ENCODE data around the gene AKT1.

AKT1 gene

GRCh38 chr14:104786091-104786586 lies 9.4 kb downstream of the AKT1 start:
- in situ Hi-C loops (cut with MboI; ENCODE audit: low pct_unique_long_range_greater_than_20kb, low sequenced_read_pairs, unreplicated experiment): no loop called here
- DNase-seq (ENCODE audit: low spot score): no peak
- TF ChIP-seq, protein P1, sequence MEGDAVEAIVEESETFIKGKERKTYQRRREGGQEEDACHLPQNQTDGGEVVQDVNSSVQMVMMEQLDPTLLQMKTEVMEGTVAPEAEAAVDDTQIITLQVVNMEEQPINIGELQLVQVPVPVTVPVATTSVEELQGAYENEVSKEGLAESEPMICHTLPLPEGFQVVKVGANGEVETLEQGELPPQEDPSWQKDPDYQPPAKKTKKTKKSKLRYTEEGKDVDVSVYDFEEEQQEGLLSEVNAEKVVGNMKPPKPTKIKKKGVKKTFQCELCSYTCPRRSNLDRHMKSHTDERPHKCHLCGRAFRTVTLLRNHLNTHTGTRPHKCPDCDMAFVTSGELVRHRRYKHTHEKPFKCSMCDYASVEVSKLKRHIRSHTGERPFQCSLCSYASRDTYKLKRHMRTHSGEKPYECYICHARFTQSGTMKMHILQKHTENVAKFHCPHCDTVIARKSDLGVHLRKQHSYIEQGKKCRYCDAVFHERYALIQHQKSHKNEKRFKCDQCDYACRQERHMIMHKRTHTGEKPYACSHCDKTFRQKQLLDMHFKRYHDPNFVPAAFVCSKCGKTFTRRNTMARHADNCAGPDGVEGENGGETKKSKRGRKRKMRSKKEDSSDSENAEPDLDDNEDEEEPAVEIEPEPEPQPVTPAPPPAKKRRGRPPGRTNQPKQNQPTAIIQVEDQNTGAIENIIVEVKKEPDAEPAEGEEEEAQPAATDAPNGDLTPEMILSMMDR (IDR thresholded peaks at IDR 0.05; ENCODE audit: extremely low read depth, insufficient read depth, missing control alignments): no peak

GRCh38 chr14:104785708-104786080 lies 9.9 kb downstream of the AKT1 start:
- in situ Hi-C loops (cut with MboI; ENCODE audit: low pct_unique_long_range_greater_than_20kb, low sequenced_read_pairs, unreplicated experiment): no loop called here
- DNase-seq (ENCODE audit: low spot score): no peak
- TF ChIP-seq, protein P1 (IDR thresholded peaks at IDR 0.05; ENCODE audit: extremely low read depth, insufficient read depth, missing control alignments): no peak

- TF ChIP-seq, protein P1 (IDR thresholded peaks at IDR 0.05; ENCODE audit: extremely low read depth, insufficient read depth, missing control alignments): no peak
- DNase-seq (ENCODE audit: low spot score): no peak
- in situ Hi-C loops (cut with MboI; ENCODE audit: low pct_unique_long_range_greater_than_20kb, low sequenced_read_pairs, unreplicated experiment): no loop called here
Measured at GRCh38 chr14:104784846-104785707, 10.5 kb downstream of the AKT1 start.

GRCh38 chr14:104784218-104784568 lies 11.4 kb downstream of the AKT1 start:
- TF ChIP-seq, protein P1 (IDR thresholded peaks at IDR 0.05; ENCODE audit: extremely low read depth, insufficient read depth, missing control alignments): no peak
- in situ Hi-C loops (cut with MboI; ENCODE audit: low pct_unique_long_range_greater_than_20kb, low sequenced_read_pairs, unreplicated experiment): no loop called here
- no peak for DNase-seq (ENCODE audit: low spot score)

DNA sequence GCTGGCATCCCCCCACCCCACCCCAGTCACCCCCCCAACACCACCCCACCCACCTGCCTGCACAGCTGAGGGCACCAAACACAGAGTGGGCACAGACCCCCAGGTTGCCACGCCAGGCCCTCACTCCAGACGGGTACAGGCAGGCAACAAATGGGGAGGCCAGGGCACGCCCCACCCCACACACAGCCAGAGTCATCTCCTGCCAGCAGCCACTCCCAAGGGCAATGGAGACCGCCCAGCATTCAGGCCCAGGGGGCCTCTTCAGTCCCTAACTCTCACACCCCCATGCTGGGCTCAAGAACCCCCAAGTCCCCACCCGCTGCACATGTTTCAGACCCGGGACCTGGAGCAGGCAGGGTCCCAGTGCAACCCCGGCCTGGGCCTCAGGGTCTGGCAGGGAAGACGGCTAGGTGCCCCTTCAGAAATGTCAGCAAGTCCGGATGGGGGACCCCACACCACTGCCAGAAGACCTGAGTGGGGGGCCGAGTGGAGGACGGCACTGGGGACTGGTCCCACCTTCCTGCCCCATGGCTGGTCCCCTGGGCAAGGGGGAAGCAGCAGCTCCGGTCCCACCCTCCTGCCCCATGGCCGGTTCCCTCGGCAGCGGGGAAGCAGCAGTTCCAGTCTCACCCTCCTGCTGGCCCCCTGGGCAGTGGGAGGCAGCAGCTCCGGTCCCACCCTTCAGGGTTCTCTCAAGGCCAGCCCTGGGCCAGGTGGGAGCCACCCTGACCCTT lies 11.9 kb downstream of the AKT1 start:
- DNase-seq (ENCODE audit: low spot score): no peak
- TF ChIP-seq, protein P1 (IDR thresholded peaks at IDR 0.05; ENCODE audit: extremely low read depth, insufficient read depth, missing control alignments): no peak
- in situ Hi-C loops (cut with MboI; ENCODE audit: low pct_unique_long_range_greater_than_20kb, low sequenced_read_pairs, unreplicated experiment): no loop called here

DNA sequence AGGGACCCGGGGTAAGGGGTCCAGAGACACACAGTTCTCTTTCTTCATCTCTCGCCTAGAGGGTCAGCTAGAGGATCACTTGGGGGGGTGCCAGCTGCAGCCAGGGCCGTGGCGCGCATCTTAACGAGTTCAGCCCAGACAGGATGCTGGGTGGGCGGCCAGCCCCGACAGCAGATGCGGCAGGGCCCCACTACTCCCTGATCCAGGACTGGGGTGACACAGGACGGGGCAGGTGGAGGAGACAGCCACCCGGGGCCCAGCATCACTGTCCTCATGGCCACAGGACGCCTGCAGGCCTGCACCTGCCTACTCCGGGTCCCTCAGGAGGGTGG lies 12.8 kb downstream of the AKT1 start:
- in situ Hi-C loops (cut with MboI; ENCODE audit: low pct_unique_long_range_greater_than_20kb, low sequenced_read_pairs, unreplicated experiment): no loop called here
- DNase-seq (ENCODE audit: low spot score): no peak
- TF ChIP-seq, protein P1 (IDR thresholded peaks at IDR 0.05; ENCODE audit: extremely low read depth, insufficient read depth, missing control alignments): no peak
